SK-N-SH (cell line): Measurements from ENCODE around the gene NPHS1.

Source experiments
- CHD2 ChIP-seq: fragments of 150-350 bp; IDR thresholded peaks from 2 replicates; pipeline ENCODE4 v1.6.1; 2018; ENCODE audit warnings: low read length; ENCODE audit not compliant: partially characterized antibody
- CTCF ChIP-seq: fragments of 200-600 bp; sonication (generic); IDR thresholded peaks from 2 replicates; pipeline ENCODE4 v1.6.1; 2017; ENCODE audit warnings: antibody characterized with exemption, mild to moderate bottlenecking, moderate library complexity
- EP300 ChIP-seq, 2 experiments: IDR thresholded peaks; 2 replicates each; pipeline versions ENCODE4 v1.4.0 to v1.6.1; 2012; ENCODE audit warnings: borderline replicate concordance in 1 of 2, low read depth in 1 of 2, low read length in 1 of 2
- FOSL2 ChIP-seq: IDR thresholded peaks from 2 replicates; pipeline ENCODE4 v1.4.0; 2012; ENCODE audit warnings: low read depth, mild to moderate bottlenecking, moderate library complexity, borderline replicate concordance
- FOXM1 ChIP-seq: IDR thresholded peaks from 2 replicates; pipeline ENCODE4 v1.4.0; 2012; ENCODE audit warnings: low read depth, mild to moderate bottlenecking
- JUND ChIP-seq: IDR thresholded peaks from 2 replicates; pipeline ENCODE4 v1.4.0; 2012
- POLR2AphosphoS5 ChIP-seq: IDR thresholded peaks from 2 replicates; pipeline ENCODE4 v1.6.1; 2012; ENCODE audit warnings: low read depth, low read length
- RXRA ChIP-seq: IDR thresholded peaks from 2 replicates; pipeline ENCODE4 v1.4.0; 2012; ENCODE audit warnings: low read depth, mild to moderate bottlenecking, borderline replicate concordance
- SMC3 ChIP-seq: IDR thresholded peaks from 2 replicates; pipeline ENCODE4 v1.6.1; 2012; ENCODE audit warnings: low read depth, low read length, improper control_type of control experiment
- TAF1 ChIP-seq: IDR thresholded peaks from 2 replicates; pipeline ENCODE4 v1.6.1; 2012; ENCODE audit warnings: low read depth, mild to moderate bottlenecking, low read length, moderate library complexity, borderline replicate concordance
- TEAD4 ChIP-seq: IDR thresholded peaks from 2 replicates; pipeline ENCODE4 v1.4.0; 2012; ENCODE audit warnings: mild to moderate bottlenecking, borderline replicate concordance; ENCODE audit not compliant: insufficient read depth
- ZBTB33 ChIP-seq: IDR thresholded peaks from 2 replicates; pipeline ENCODE4 v1.4.0; 2012; ENCODE audit warnings: low read depth, borderline replicate concordance
- TF ChIP-seq, protein P1 (sequence below): IDR thresholded peaks from 2 replicates; pipeline ENCODE4 v1.6.1; 2012; ENCODE audit warnings: mild to moderate bottlenecking, low read depth, low read length, moderate library complexity
- TF ChIP-seq, protein P2 (sequence below): fragments of 150-350 bp; IDR thresholded peaks from 2 replicates; pipeline ENCODE4 v1.6.1; 2017; ENCODE audit warnings: antibody characterized with exemption, low read length, low read depth, borderline replicate concordance

GRCh38 chr19:35888398-35888797 lies 36.1 kb upstream of the NPHS1 start:
- TF ChIP-seq CTCF (no peak), EP300 (IDR thresholded peaks at IDR 0.05; ENCODE audit: borderline replicate concordance in 1 of 2, low read depth in 1 of 2, low read length in 1 of 2) (no peak), ZBTB33 (no peak), POLR2AphosphoS5 (no peak), FOXM1 (no peak), TAF1 (no peak), RXRA (no peak), SMC3 (no peak), TEAD4 (no peak), JUND (no peak), FOSL2 (no peak), CHD2 (no peak)
- TF ChIP-seq, protein P1, sequence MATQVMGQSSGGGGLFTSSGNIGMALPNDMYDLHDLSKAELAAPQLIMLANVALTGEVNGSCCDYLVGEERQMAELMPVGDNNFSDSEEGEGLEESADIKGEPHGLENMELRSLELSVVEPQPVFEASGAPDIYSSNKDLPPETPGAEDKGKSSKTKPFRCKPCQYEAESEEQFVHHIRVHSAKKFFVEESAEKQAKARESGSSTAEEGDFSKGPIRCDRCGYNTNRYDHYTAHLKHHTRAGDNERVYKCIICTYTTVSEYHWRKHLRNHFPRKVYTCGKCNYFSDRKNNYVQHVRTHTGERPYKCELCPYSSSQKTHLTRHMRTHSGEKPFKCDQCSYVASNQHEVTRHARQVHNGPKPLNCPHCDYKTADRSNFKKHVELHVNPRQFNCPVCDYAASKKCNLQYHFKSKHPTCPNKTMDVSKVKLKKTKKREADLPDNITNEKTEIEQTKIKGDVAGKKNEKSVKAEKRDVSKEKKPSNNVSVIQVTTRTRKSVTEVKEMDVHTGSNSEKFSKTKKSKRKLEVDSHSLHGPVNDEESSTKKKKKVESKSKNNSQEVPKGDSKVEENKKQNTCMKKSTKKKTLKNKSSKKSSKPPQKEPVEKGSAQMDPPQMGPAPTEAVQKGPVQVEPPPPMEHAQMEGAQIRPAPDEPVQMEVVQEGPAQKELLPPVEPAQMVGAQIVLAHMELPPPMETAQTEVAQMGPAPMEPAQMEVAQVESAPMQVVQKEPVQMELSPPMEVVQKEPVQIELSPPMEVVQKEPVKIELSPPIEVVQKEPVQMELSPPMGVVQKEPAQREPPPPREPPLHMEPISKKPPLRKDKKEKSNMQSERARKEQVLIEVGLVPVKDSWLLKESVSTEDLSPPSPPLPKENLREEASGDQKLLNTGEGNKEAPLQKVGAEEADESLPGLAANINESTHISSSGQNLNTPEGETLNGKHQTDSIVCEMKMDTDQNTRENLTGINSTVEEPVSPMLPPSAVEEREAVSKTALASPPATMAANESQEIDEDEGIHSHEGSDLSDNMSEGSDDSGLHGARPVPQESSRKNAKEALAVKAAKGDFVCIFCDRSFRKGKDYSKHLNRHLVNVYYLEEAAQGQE, result no peak
- TF ChIP-seq, protein P2, sequence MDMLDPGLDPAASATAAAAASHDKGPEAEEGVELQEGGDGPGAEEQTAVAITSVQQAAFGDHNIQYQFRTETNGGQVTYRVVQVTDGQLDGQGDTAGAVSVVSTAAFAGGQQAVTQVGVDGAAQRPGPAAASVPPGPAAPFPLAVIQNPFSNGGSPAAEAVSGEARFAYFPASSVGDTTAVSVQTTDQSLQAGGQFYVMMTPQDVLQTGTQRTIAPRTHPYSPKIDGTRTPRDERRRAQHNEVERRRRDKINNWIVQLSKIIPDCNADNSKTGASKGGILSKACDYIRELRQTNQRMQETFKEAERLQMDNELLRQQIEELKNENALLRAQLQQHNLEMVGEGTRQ, result no peak
